ENCODE measurements around the gene USP10.

GRCh38 chr16:84704253-84704652 lies 4.5 kb downstream of the USP10 start:
- TF ChIP-seq ZBTB26 (tag by site-specific recombination; optimal IDR thresholded peaks at IDR 0.05) = no peak
- TF ChIP-seq ZNF311 (tag by site-specific recombination; IDR thresholded peaks at IDR 0.05; ENCODE audit: borderline replicate concordance) = no peak
- no peak for TF ChIP-seq ZNF660 (tag by site-specific recombination; IDR thresholded peaks at IDR 0.05)
- TF ChIP-seq ZNF558 (tag by site-specific recombination; IDR thresholded peaks at IDR 0.05) = no peak
- TF ChIP-seq ZBTB1 (tag by site-specific recombination; IDR thresholded peaks at IDR 0.05) = no peak
- no peak for TF ChIP-seq CTCF (tag by site-specific recombination; IDR thresholded peaks at IDR 0.05)

All from HEK293 (cell line).